Large intestine (tissue), 3 donors: ENCODE data around the gene COG5. TPM values are rescaled to one million over a fixed set of nuclear protein-coding genes. Genes with fewer than 3 reads are reported as not detected.

Source experiments
- DNase-seq, 2 donors: peaks; one replicate each; pipeline versions ENCODE4 v3.0.0 to v3.0.0-alpha.2; 2013
- H3K27ac ChIP-seq: one replicate; pipeline ENCODE4 v1.5.1; 2013; ENCODE audit warnings: low read length
- H3K27me3 ChIP-seq: 2 replicates; pipeline ENCODE4 v1.6.1; 2013; ENCODE audit warnings: low read length; ENCODE audit not compliant: control insufficient read depth, insufficient read depth
- H3K36me3 ChIP-seq: 2 replicates; pipeline ENCODE4 v1.6.1; 2013; ENCODE audit warnings: low read length; ENCODE audit not compliant: control insufficient read depth, insufficient read depth
- H3K4me1 ChIP-seq: one replicate; pipeline ENCODE4 v1.6.1; 2013; ENCODE audit warnings: low read length; ENCODE audit not compliant: control insufficient read depth, insufficient read depth
- H3K4me3 ChIP-seq: one replicate; pipeline ENCODE4 v1.5.1; 2013; ENCODE audit warnings: low read length
- H3K9me3 ChIP-seq: one replicate; pipeline ENCODE4 v1.6.1; 2013; ENCODE audit warnings: mild to moderate bottlenecking, low read depth, low read length, moderate library complexity; ENCODE audit not compliant: control insufficient read depth
- WGBS: methylation state at CpG from one replicate; pipeline ENCODE4 v1.1.5; 2013; ENCODE audit warnings: low lambda C conversion rate; ENCODE audit not compliant: insufficient coverage; 5-methylcytosine and 5-hydroxymethylcytosine counted together
- polyA plus RNA-seq: library from polyadenylated mRNA; unstranded; fragments of 120-200 nt; gene quantifications from one replicate; pipeline ENCODE4 v1.2.1, GENCODE V29; 2013

Gene COG5
- polyA plus RNA-seq, 1 donor = 40.7 TPM

DNA sequence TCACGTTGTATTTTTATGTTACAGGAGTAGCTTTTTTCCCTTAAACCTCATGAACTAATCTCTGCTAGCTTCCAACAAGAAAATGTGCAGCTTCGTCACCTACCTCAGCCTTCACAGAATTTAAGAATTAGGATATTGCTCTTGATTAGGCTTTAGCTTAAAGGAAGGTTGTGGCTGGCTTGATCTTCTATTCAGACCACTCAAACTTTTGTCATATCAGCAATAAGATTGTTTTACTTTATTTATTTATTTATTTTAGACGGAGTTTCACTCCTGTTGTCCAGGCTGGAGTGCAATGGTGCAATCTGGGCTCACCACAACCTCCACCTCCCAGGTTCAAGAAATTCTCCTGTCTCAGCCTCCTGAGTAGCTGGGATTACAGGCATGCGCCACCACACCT lies 219.4 kb downstream of the COG5 start:
- H3K27me3 ChIP-seq = no peaks in the 10 kb centered on the region
- H3K4me3 ChIP-seq = no peak overlapping the region
- peaks cover 6% of the 10 kb centered on the region for H3K9me3 ChIP-seq
- whole genome bisulfite sequencing = 100% methylated on average over 1 of the region's 4 CpGs
- no peak overlapping the region for H3K27ac ChIP-seq
- no peaks in the 10 kb centered on the region for H3K36me3 ChIP-seq
- H3K4me1 ChIP-seq = no peaks in the 10 kb centered on the region
- no peak for DNase-seq

DNA sequence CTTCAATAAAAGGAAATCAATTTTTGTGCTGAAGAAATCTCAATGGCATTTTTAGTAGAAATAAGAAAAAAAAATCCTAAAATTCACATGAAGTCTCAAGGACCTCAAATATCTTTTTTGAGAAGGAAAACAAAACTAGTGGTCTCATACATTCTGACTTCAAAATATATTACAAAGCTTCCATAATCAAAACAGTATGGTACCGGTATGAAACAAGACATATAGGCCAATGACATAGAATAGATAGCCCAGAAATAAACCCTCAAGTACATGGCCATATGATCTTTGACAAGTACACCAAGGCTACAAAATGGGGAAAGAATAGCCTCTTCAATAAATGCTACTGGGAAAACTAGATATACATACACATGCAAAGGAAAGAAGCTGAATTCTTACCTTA lies 225.6 kb downstream of the COG5 start:
- Histone ChIP-seq H3K27ac (no peak overlapping the region), H3K4me1 (no peaks in the 10 kb centered on the region), H3K27me3 (no peaks in the 10 kb centered on the region), H3K4me3 (no peak overlapping the region), H3K36me3 (no peaks in the 10 kb centered on the region), H3K9me3 (peaks cover 6% of the 10 kb centered on the region)
- 100% methylated on average over 1 of the region's 1 CpG for WGBS
- no peak for DNase-seq

DNA sequence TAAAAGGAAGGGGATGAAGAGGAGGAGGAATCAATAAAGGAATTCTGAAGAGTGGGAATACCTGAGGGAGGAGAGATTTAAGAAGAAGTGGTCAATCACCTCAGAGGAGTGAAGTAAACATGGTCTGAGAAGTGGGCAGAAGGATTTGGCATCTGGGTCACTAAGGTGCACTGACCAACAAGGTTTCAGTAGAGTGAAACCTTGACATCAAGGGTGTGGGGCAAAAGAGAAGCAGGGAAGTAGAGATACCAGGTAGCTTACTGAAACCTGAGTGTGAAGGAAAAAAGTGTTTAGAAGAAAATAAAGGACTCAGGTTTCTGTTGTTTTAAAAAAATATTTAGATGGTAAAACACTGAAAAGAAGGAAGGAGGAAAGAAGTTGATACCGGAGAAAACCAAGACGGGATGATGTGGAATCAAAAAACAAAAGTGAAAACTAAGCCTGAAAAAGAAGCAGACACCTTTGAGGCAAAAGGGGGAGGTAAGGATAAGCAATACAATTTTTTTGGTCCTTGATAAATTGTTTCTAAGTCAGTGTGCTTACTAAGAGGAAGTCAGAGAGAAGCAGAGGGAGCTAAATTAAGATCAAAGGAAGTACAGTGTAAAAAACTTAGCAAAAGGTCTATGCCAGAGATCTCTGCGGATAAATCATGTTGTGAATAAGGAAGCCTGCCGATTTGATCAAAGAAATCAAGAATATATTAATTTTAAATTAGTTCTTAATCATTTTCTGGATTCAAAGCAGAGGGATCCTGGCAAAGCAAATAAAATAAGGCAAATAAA lies 231.0 kb downstream of the COG5 start:
- no peak for DNase-seq
- WGBS = 94% methylated on average over 2 of the region's 4 CpGs
- no peak overlapping the region for H3K4me3 ChIP-seq

DNA sequence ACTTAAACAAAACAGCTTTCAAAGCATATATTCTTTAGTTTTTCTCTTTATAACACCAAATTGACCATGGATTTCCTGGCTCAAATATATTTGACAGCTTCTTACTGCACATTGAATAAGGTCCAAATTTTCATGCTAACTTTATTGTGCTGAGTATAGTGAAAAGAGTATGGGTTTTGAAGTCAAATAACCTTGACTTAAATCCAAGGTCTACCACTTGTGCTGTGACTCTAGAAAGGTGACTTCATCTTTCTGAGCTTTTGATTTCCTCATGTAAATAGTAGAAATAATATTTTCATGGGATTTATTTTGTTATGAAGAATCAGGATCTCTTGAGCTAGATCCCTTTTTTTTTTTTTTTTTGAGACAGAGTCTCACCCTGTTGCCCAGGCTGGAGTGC lies 233.2 kb downstream of the COG5 start:
- Histone ChIP-seq H3K4me3 (no peak overlapping the region), H3K4me1 (no peaks in the 10 kb centered on the region), H3K27me3 (no peaks in the 10 kb centered on the region), H3K9me3 (no peaks in the 10 kb centered on the region), H3K36me3 (no peaks in the 10 kb centered on the region), H3K27ac (no peak overlapping the region)
- no peak for DNase-seq

More for the DNA sequence above, 231.0 kb downstream of the COG5 start:
- Histone ChIP-seq H3K4me1 (no peaks in the 10 kb centered on the region), H3K9me3 (no peaks in the 10 kb centered on the region), H3K36me3 (no peaks in the 10 kb centered on the region), H3K27ac (no peak overlapping the region), H3K27me3 (no peaks in the 10 kb centered on the region)

DNA sequence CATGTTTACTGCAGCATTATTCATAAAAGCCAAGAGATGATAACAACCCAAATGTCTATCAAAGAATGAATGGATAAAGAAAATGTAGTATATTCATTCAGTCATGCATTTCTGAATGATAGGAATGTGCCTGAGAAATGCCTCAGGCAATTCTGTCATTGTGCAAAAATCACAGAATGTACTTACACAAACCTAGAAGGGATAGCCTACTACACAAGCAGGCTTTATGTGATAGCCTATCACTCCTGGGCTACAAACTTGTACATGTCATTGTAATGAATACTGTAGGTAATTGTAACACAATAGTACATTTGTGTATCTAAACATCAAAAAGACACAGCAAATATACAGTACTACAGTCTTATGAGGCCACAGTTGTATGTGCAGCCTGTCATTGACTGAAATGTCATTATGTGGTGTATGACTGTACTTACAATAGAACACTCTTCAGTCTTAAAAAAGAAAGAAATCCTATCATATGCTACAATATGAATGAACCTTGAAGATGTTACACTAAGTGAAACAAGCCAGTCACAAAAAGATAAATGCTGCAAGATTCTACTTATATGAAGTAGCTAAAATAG lies 235.6 kb downstream of the COG5 start:
- H3K4me1 ChIP-seq = no peaks in the 10 kb centered on the region
- no peak for DNase-seq
- no peaks in the 10 kb centered on the region for H3K36me3 ChIP-seq
- H3K27ac ChIP-seq = no peak overlapping the region
- no peaks in the 10 kb centered on the region for H3K9me3 ChIP-seq
- H3K4me3 ChIP-seq = no peak overlapping the region
- no peaks in the 10 kb centered on the region for H3K27me3 ChIP-seq

DNA sequence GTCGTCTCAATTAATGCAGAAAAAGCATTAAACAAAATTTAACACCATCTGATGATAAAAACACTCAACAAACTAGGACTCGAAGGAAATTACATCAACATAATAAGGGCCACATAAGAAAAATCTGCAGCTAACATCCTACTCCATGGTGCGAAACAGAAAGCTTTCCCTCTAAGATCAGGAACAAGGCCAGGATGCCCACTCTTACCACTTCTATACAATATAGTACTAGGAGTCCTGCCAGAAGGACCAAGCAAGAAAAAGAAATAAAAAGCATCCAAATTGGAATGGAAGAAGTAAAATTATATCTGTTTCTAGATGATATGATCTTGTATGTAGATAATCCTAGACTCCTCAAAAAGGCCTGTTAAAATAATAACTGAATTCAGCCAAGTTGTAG lies 237.7 kb downstream of the COG5 start:
- Histone ChIP-seq H3K27me3 (no peaks in the 10 kb centered on the region), H3K4me3 (no peak overlapping the region), H3K27ac (no peak overlapping the region), H3K4me1 (no peaks in the 10 kb centered on the region), H3K36me3 (no peaks in the 10 kb centered on the region), H3K9me3 (no peaks in the 10 kb centered on the region)
- WGBS = 100% methylated on average over 1 of the region's 3 CpGs
- no peak for DNase-seq

DNA sequence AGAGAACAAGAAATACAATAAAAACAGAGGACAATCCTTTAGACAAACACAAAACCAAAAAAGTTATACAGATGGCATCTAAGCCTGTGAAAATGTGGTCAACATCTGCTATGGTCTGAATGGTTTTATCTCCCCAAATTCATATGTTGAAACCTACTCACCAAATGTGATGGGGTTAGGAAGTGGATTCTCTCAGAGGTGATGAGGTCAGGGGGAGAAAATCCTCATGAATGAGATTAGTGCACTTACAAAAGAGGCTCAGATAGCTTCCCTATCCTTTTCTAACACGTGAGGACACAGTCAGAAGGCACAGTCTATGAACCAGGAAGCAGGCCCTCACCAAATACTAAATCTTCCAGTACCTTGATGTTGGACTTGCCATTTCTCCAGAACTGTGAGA lies 241.7 kb downstream of the COG5 start:
- Histone ChIP-seq H3K4me3 (no peak overlapping the region), H3K27me3 (no peaks in the 10 kb centered on the region), H3K9me3 (no peaks in the 10 kb centered on the region), H3K4me1 (no peaks in the 10 kb centered on the region), H3K36me3 (peaks cover 3% of the 10 kb centered on the region), H3K27ac (no peak overlapping the region)
- no peak for DNase-seq
- 100% methylated on average over 1 of the region's 1 CpG for WGBS

DNA sequence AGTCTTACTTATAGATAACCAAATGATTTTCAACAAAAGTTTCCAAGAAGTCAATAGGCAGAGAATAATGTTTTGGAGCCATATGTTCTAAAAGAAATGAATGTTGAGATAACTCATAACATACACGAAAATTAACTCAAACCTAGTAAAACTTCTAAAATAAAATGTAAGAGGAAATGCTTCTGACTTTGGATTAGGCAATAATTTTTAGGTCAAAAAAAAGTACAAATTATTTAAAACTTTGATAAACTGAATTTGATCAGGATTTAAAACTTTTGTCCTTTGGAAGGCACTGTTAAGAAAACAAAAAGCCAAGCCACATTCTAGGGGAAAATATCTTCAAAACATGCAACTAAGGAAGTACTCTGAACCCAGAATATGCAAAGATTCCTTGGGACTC lies 242.1 kb downstream of the COG5 start:
- no peaks in the 10 kb centered on the region for H3K4me1 ChIP-seq
- no peak overlapping the region for H3K4me3 ChIP-seq
- no peak overlapping the region for H3K27ac ChIP-seq
- no peaks in the 10 kb centered on the region for H3K27me3 ChIP-seq
- WGBS = 100% methylated on average over 1 of the region's 1 CpG
- no peak for DNase-seq
- no peaks in the 10 kb centered on the region for H3K9me3 ChIP-seq
- peaks cover 3% of the 10 kb centered on the region for H3K36me3 ChIP-seq

DNA sequence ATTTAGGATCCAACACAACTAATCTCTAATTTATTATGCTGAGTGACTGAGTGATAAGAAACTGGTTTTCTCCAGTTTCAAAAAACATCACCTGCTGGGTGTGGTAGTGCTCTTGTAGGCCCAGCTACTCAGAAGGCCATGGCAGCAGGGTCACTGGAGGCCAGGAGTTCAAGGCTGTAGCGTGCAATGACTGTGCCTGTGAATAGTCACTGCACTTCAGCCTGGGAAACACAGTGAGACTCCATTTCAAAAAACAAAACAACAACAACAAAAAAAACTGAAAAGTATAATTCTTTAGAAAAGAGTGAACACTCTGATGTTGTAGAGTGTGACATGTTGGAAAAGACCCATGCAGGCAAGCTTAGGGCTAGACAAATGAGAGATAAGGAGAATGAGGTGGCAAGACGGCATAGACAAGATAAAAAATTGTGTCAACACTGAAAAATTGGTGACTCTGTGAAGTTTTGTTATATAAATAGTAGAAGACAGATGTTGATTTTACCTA lies 243.9 kb downstream of the COG5 start:
- no peak overlapping the region for H3K4me3 ChIP-seq
- H3K27me3 ChIP-seq = no peaks in the 10 kb centered on the region
- no peak overlapping the region for H3K27ac ChIP-seq
- 90% methylated on average over 2 of the region's 2 CpGs for WGBS
- no peaks in the 10 kb centered on the region for H3K4me1 ChIP-seq
- peaks cover 3% of the 10 kb centered on the region for H3K36me3 ChIP-seq
- H3K9me3 ChIP-seq = no peaks in the 10 kb centered on the region
- no peak for DNase-seq

DNA sequence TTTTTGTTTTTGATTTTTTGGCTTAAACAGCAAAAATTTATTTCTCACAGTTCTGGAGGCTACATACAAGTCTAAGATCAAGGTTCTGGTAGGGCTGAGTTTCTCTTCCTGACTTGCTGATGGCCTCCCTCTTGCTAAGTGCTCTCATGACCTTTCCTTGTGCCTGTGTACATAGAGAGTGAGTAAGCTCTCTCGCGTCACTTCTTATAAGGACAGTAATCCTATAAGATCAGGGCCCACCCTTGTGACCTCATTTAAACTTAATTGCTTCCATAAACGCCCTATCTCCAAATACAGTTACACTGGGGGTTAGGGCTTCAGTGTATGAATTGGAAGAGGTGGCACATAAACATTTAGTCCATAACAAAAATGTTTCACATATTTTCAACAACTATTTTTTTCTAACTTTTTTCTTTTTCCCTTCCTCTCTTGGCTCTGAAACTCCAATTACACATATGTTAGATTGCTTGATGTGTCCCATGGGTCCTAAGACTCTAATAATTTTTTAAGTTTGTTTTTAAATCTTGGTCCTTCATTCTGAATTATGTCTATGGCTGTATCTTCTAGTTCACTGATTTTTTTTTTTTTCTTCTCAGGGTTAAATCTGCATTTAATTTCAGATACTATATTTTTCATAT lies 245.1 kb downstream of the COG5 start:
- no peaks in the 10 kb centered on the region for H3K9me3 ChIP-seq
- 86% methylated on average over 1 of the region's 3 CpGs for WGBS
- DNase-seq = no peak

More for the DNA sequence above, 245.1 kb downstream of the COG5 start:
- Histone ChIP-seq H3K27me3 (no peaks in the 10 kb centered on the region), H3K4me1 (no peaks in the 10 kb centered on the region), H3K4me3 (no peak overlapping the region), H3K36me3 (peaks cover 3% of the 10 kb centered on the region), H3K27ac (no peak overlapping the region)
